ENCODE results near the gene TAF4. TPM values are rescaled to one million over a fixed set of nuclear protein-coding genes. Genes with fewer than 3 reads are reported as not detected.
A peak's percentile ranks its signal among the peaks of the same experiment; 100 is the strongest.

Gene TAF4
- total and polyA plus RNA-seq, 2 of the 13 experiments (the other 11 are each of a cell fraction or from before 2014, with no cell fraction given) = 5.9 to 12.0 TPM

DNA sequence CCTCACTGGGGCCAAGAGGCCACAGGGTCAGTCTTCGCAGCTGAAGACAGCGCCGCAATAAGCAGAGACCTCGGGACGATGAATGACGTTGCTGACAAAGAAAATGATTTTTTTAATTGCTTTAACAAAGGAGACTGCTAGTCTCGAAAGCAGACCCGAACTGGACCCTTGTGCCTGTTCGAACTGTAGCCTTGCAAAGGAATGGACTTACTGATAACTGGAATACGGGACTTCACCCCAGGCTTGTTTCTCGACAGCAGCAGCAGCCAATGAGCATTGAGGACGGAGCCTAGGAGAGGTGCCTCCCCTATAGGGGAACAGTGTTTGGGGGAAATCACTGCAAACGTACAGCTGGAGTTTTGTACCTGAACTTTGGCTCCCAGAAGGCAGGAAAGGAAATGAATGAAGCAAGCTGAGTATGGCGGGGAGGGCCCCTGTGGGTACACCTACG lies 1.3 kb upstream of the TAF4 start (continued):
- TF ChIP-seq ZKSCAN8 (CRISPR knock-in tag; IDR thresholded peaks at IDR 0.05; ENCODE audit: borderline replicate concordance) (peak; percentile 78; the same call in 1 of the 2 replicates), PITX1 (CRISPR knock-in tag; IDR thresholded peaks at IDR 0.05) (no peak; the same call in 1 of the 2 replicates), ZNF616 (CRISPR knock-in tag; IDR thresholded peaks at IDR 0.05; ENCODE audit: low read depth) (no peak), DMAP1 (CRISPR knock-in tag; IDR thresholded peaks at IDR 0.05) (peak; percentile 64; the same call in 1 of the 2 replicates), HNRNPK (IDR thresholded peaks at IDR 0.05; ENCODE audit: low read depth, low read length, poor library complexity, severe bottlenecking) (no peak), ZNF263 (CRISPR knock-in tag; IDR thresholded peaks at IDR 0.05) (no peak), MEIS1 (CRISPR knock-in tag; IDR thresholded peaks at IDR 0.05; ENCODE audit: borderline replicate concordance) (peak; percentile 46; the same call in 1 of the 2 replicates), TAF1 (CRISPR knock-in tag; IDR thresholded peaks at IDR 0.05) (peak; percentile 78), BRCA1 (CRISPR knock-in tag; IDR thresholded peaks at IDR 0.05) (no peak), ARID2 (CRISPR knock-in tag; IDR thresholded peaks at IDR 0.05; ENCODE audit: borderline replicate concordance) (no peak), ZNF234 (CRISPR knock-in tag; conservative IDR thresholded peaks at IDR 0.05) (no peak), MIXL1 (CRISPR knock-in tag; IDR thresholded peaks at IDR 0.05) (peak; percentile 84), TEAD2 (CRISPR knock-in tag; IDR thresholded peaks at IDR 0.05) (no peak), ZNF432 (CRISPR knock-in tag; IDR thresholded peaks at IDR 0.05; ENCODE audit: borderline replicate concordance) (no peak), KLF6 (CRISPR knock-in tag; IDR thresholded peaks at IDR 0.05) (peak; percentile 62; the same call in 1 of the 2 replicates)
- TF ChIP-seq, protein P1, sequence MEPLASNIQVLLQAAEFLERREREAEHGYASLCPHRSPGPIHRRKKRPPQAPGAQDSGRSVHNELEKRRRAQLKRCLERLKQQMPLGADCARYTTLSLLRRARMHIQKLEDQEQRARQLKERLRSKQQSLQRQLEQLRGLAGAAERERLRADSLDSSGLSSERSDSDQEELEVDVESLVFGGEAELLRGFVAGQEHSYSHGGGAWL (CRISPR knock-in tag; IDR thresholded peaks at IDR 0.05) = no peak; the same call in 1 of the 2 replicates
- TF ChIP-seq, protein P2, sequence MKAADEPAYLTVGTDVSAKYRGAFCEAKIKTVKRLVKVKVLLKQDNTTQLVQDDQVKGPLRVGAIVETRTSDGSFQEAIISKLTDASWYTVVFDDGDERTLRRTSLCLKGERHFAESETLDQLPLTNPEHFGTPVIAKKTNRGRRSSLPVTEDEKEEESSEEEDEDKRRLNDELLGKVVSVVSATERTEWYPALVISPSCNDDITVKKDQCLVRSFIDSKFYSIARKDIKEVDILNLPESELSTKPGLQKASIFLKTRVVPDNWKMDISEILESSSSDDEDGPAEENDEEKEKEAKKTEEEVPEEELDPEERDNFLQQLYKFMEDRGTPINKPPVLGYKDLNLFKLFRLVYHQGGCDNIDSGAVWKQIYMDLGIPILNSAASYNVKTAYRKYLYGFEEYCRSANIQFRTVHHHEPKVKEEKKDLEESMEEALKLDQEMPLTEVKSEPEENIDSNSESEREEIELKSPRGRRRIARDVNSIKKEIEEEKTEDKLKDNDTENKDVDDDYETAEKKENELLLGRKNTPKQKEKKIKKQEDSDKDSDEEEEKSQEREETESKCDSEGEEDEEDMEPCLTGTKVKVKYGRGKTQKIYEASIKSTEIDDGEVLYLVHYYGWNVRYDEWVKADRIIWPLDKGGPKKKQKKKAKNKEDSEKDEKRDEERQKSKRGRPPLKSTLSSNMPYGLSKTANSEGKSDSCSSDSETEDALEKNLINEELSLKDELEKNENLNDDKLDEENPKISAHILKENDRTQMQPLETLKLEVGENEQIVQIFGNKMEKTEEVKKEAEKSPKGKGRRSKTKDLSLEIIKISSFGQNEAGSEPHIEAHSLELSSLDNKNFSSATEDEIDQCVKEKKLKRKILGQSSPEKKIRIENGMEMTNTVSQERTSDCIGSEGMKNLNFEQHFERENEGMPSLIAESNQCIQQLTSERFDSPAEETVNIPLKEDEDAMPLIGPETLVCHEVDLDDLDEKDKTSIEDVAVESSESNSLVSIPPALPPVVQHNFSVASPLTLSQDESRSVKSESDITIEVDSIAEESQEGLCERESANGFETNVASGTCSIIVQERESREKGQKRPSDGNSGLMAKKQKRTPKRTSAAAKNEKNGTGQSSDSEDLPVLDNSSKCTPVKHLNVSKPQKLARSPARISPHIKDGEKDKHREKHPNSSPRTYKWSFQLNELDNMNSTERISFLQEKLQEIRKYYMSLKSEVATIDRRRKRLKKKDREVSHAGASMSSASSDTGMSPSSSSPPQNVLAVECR (CRISPR knock-in tag; IDR thresholded peaks at IDR 0.05; ENCODE audit: borderline replicate concordance) = peak; percentile 73; the same call in 1 of the 2 replicates
- TF ChIP-seq, protein P3, sequence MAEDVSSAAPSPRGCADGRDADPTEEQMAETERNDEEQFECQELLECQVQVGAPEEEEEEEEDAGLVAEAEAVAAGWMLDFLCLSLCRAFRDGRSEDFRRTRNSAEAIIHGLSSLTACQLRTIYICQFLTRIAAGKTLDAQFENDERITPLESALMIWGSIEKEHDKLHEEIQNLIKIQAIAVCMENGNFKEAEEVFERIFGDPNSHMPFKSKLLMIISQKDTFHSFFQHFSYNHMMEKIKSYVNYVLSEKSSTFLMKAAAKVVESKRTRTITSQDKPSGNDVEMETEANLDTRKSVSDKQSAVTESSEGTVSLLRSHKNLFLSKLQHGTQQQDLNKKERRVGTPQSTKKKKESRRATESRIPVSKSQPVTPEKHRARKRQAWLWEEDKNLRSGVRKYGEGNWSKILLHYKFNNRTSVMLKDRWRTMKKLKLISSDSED (CRISPR knock-in tag; IDR thresholded peaks at IDR 0.05) = no peak
- TF ChIP-seq, protein P4, sequence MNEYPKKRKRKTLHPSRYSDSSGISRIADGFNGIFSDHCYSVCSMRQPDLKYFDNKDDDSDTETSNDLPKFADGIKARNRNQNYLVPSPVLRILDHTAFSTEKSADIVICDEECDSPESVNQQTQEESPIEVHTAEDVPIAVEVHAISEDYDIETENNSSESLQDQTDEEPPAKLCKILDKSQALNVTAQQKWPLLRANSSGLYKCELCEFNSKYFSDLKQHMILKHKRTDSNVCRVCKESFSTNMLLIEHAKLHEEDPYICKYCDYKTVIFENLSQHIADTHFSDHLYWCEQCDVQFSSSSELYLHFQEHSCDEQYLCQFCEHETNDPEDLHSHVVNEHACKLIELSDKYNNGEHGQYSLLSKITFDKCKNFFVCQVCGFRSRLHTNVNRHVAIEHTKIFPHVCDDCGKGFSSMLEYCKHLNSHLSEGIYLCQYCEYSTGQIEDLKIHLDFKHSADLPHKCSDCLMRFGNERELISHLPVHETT (CRISPR knock-in tag; conservative IDR thresholded peaks at IDR 0.05) = no peak
- TF ChIP-seq, protein P5, sequence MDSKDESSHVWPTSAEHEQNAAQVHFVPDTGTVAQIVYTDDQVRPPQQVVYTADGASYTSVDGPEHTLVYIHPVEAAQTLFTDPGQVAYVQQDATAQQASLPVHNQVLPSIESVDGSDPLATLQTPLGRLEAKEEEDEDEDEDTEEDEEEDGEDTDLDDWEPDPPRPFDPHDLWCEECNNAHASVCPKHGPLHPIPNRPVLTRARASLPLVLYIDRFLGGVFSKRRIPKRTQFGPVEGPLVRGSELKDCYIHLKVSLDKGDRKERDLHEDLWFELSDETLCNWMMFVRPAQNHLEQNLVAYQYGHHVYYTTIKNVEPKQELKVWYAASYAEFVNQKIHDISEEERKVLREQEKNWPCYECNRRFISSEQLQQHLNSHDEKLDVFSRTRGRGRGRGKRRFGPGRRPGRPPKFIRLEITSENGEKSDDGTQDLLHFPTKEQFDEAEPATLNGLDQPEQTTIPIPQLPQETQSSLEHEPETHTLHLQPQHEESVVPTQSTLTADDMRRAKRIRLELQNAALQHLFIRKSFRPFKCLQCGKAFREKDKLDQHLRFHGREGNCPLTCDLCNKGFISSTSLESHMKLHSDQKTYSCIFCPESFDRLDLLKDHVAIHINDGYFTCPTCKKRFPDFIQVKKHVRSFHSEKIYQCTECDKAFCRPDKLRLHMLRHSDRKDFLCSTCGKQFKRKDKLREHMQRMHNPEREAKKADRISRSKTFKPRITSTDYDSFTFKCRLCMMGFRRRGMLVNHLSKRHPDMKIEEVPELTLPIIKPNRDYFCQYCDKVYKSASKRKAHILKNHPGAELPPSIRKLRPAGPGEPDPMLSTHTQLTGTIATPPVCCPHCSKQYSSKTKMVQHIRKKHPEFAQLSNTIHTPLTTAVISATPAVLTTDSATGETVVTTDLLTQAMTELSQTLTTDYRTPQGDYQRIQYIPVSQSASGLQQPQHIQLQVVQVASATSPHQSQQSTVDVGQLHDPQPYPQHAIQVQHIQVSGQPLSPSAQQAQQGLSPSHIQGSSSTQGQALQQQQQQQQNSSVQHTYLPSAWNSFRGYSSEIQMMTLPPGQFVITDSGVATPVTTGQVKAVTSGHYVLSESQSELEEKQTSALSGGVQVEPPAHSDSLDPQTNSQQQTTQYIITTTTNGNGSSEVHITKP (CRISPR knock-in tag; IDR thresholded peaks at IDR 0.05; ENCODE audit: low read depth) = peak; percentile 78; the same call in 1 of the 2 replicates

All from HepG2 (cell line).